ENCODE measurements around the gene SLC5A6. TPM values are rescaled to one million over a fixed set of nuclear protein-coding genes. Genes with fewer than 3 reads are reported as not detected.

SLC5A6 gene
- total and polyA plus RNA-seq, 2 of the 4 experiments (the other 2 are of a cell fraction): 28.8 to 34.2 TPM

GRCh38 chr2:27227501-27227900 lies 15.4 kb upstream of the SLC5A6 start:
- Histone ChIP-seq H3K36me3 (ENCODE audit: control insufficient read depth, insufficient read depth, low read length) (peaks cover 55% of the 10 kb centered on the region), H3K27ac (ENCODE audit: insufficient read depth, low read length) (no peak overlapping the region)

More at GRCh38 chr2:27227501-27227900, 15.4 kb upstream of the SLC5A6 start:
- no peak overlapping the region for H2BK120ac ChIP-seq (ENCODE audit: low read depth, low read length)
- H3K79me1 ChIP-seq (ENCODE audit: low read depth in 1 of 2, low read length in 2 of 2): no peaks in the 10 kb centered on the region; a peak in 1 of 4 replicates
- H2AFZ ChIP-seq (replicated peaks; ENCODE audit: low read length, poor library complexity): no peak overlapping the region
- H3K18ac ChIP-seq (ENCODE audit: low read depth, low read length): no peak overlapping the region
- no peak overlapping the region for H2AK5ac ChIP-seq (ENCODE audit: low read depth, low read length)
- no peak for DNase-seq
- H3K14ac ChIP-seq (replicated peaks; ENCODE audit: low read depth, low read length): no peak overlapping the region
- no peak overlapping the region for H2BK20ac ChIP-seq (ENCODE audit: low read depth, low read length)
- H4K91ac ChIP-seq (ENCODE audit: insufficient read depth, low read depth, low read length): no peak overlapping the region
- H3K56ac ChIP-seq (ENCODE audit: extremely low read depth, insufficient read depth, low read length): no peak overlapping the region
- no peaks in the 10 kb centered on the region for H3K9me3 ChIP-seq (ENCODE audit: control insufficient read depth, insufficient read depth, low read length)
- no peak overlapping the region for H3K4me2 ChIP-seq (ENCODE audit: low read depth, low read length)
- no peaks in the 10 kb centered on the region; the same call in 1 of the 2 replicates for H3K9me1 ChIP-seq (ENCODE audit: insufficient read depth, low read length)
- no TSS peak for BruUV-seq (replicated peaks)
- H3K4me1 ChIP-seq (ENCODE audit: control insufficient read depth, insufficient read depth, low read length): no peaks in the 10 kb centered on the region
- no peak overlapping the region for H4K5ac ChIP-seq (ENCODE audit: low read depth, low read length)
- TF ChIP-seq RAD21 (IDR thresholded peaks at IDR 0.05; ENCODE audit: low read length) (no peak), CTCF (conservative IDR thresholded peaks at IDR 0.05; ENCODE audit: low read depth, low read length) (no peak), MAFK (IDR thresholded peaks at IDR 0.05; ENCODE audit: low read depth, low read length) (no peak), CHD1 (IDR thresholded peaks at IDR 0.05; ENCODE audit: low read depth, low read length) (no peak), MAZ (IDR thresholded peaks at IDR 0.05; ENCODE audit: borderline replicate concordance, low read depth, low read length) (no peak), RFX5 (IDR thresholded peaks at IDR 0.05; ENCODE audit: low read depth, low read length) (no peak), FOS (IDR thresholded peaks at IDR 0.05; ENCODE audit: low read depth, low read length) (no peak), RCOR1 (IDR thresholded peaks at IDR 0.05; ENCODE audit: insufficient replicate concordance, low read length) (no peak), NFE2L2 (IDR thresholded peaks at IDR 0.05; ENCODE audit: low read depth, low read length) (no peak), POLR2A (IDR thresholded peaks at IDR 0.05; ENCODE audit: low read depth, low read length) (no peak), BHLHE40 (IDR thresholded peaks at IDR 0.05; ENCODE audit: low read depth, low read length) (no peak), CEBPB (IDR thresholded peaks at IDR 0.05; ENCODE audit: low read depth, low read length) (no peak), SMC3 (IDR thresholded peaks at IDR 0.05; ENCODE audit: low read depth, low read length) (no peak), ELK1 (IDR thresholded peaks at IDR 0.05; ENCODE audit: borderline replicate concordance, low read depth, low read length) (no peak), USF2 (IDR thresholded peaks at IDR 0.05; ENCODE audit: low read depth, low read length) (no peak), MXI1 (IDR thresholded peaks at IDR 0.05; ENCODE audit: borderline replicate concordance, low read depth, low read length) (no peak)
- ChIA-PET POLR2A (ENCODE audit: unreplicated experiment) (no interaction called here), CTCF (no interaction called here)
- no peak overlapping the region for H3K9ac ChIP-seq (ENCODE audit: low read depth, low read length)
- in situ Hi-C loops (cut with MboI; ENCODE audit: low sequenced_read_pairs) (no loop called here), intact Hi-C loops (cut with micrococcal nuclease) (no loop called here), dilution Hi-C loops (cut with HindIII; ENCODE audit: low sequenced_read_pairs, unreplicated experiment) (no loop called here)
- H3K4ac ChIP-seq (ENCODE audit: low read depth, low read length): no peak overlapping the region
- no peak overlapping the region for H3K4me3 ChIP-seq (ENCODE audit: insufficient read depth, low read depth, low read length)
- WGBS, 2 experiments (ENCODE audit: extremely low coverage in 2 of 2, insufficient read length in 1 of 2): no CpG with 5 or more reads among the region's 2 CpGs
- no peak overlapping the region for H3K23ac ChIP-seq (ENCODE audit: low read depth, low read length)
- no peak overlapping the region for H2BK15ac ChIP-seq (ENCODE audit: low read depth, low read length)
- ATAC-seq (ENCODE audit: low read depth): no peak
- no peaks in the 10 kb centered on the region for H3K27me3 ChIP-seq (ENCODE audit: control insufficient read depth, insufficient read depth, low read length)
- no peak overlapping the region for H2AK9ac ChIP-seq (replicated peaks; ENCODE audit: low read depth, low read length, poor library complexity)
- no peaks in the 10 kb centered on the region for H4K20me1 ChIP-seq (ENCODE audit: insufficient read depth, low read length)
- no peak overlapping the region for H2BK5ac ChIP-seq (ENCODE audit: low read depth, low read length, poor library complexity, severe bottlenecking)
- no peak overlapping the region for H4K8ac ChIP-seq (ENCODE audit: low read depth in 2 of 2, low read length in 2 of 2)

Measured in IMR-90 (cell line).